Psoas muscle (tissue), 8 donors: ENCODE results near the gene CDK5. TPM values are rescaled to one million over a fixed set of nuclear protein-coding genes. Genes with fewer than 3 reads are reported as not detected.

Experiments
- ATAC-seq, 4 donors: fragments of 200-7000 bp; cut with Tn5 transposase; one replicate each; pipeline ENCODE4 v1.9.1; 2020; ENCODE audit warnings: moderate library complexity in 3 of 4, mild to moderate bottlenecking in 2 of 4
- DNase-seq, 2 donors: peaks; one replicate each; pipeline ENCODE4 v3.0.0-alpha.2; 2020
- H3K27ac ChIP-seq: fragments of 200-600 bp; one replicate; pipeline ENCODE4 v1.8.0; 2022
- H3K27me3 ChIP-seq, 3 donors: fragments of 200-600 bp in 1 of 3; one replicate each; pipeline versions ENCODE4 v1.6.1 to v1.8.0; 2013 to 2022; ENCODE audit warnings: low read length in 2 of 3, mild to moderate bottlenecking in 2 of 3, moderate library complexity in 1 of 3; ENCODE audit not compliant: insufficient read depth in 3 of 3
- H3K36me3 ChIP-seq, 2 donors: fragments of 200-600 bp in 1 of 2; one replicate each; pipeline versions ENCODE4 v1.6.1 to v1.8.0; 2013 to 2022; ENCODE audit warnings: low read depth in 1 of 2, mild to moderate bottlenecking in 1 of 2, moderate library complexity in 1 of 2; ENCODE audit not compliant: insufficient read depth in 1 of 2
- H3K4me1 ChIP-seq: fragments of 200-600 bp; one replicate; pipeline ENCODE4 v1.8.0; 2022
- H3K4me3 ChIP-seq: fragments of 200-600 bp; one replicate; pipeline ENCODE4 v1.8.0; 2022; ENCODE audit warnings: mild to moderate bottlenecking
- H3K9me3 ChIP-seq: fragments of 200-600 bp; one replicate; pipeline ENCODE4 v1.8.0; 2022
- CTCF ChIP-seq: fragments of 200-600 bp; IDR thresholded peaks from one replicate; pipeline ENCODE4 v1.8.0; 2022; ENCODE audit warnings: antibody characterized with exemption
- WGBS, 3 donors: extraction: QIAGEN DNeasy Blood & Tissue Kit; methylation state at CpG; one replicate each; pipeline versions ENCODE4 v1.1.6 to v1.1.7; 2013; 5-methylcytosine and 5-hydroxymethylcytosine counted together
- intact Hi-C, 2 donors: fragments of 100-400 bp; cut with DNase I; formaldehyde crosslinking; loops; one replicate each; pipeline versions ENCODE4 v1.11.0 to v1.14.2; 2022
- polyA plus RNA-seq, 3 donors: library from polyadenylated mRNA; stranded (reverse); fragments of 200-250 nt; gene quantifications; one replicate each; pipeline ENCODE4 v1.2.3, GENCODE V29; 2013
- total RNA-seq, 4 donors: library from RNA; stranded (reverse); fragmentation: NEBNext Ultra II Directional in 2 of 4; extraction: Animal tissue kit (Norgen Biotek cat#: 25700) in 2 of 4; gene quantifications; one replicate each; pipeline versions ENCODE4 v1.2.1 to v1.2.4, GENCODE V29; 2021 to 2023
- donor health status: healthy with polysubstance abuse.
- donor health status: DM: no; HTN: no; CAD: no; lungs with moderate emphysema.
- donor health status: Bipolar disorder and iron deficiency.
- donor health status: healthy.
- donor health status: DM: yes; HTN: yes; CAD: no.
- donor health status: DM: no; HTN: no; CAD: no.
- donor health status: DM: no; HTN: no; CAD: no.
- donor health status: DM: yes; HTN: yes; CAD: no.

The CDK5 gene
- total and polyA plus RNA-seq, 7 donors: 3.8 to 15.2 (median 5.8) TPM

- peaks cover 35% of the 10 kb centered on the region for H3K4me1 ChIP-seq
- ATAC-seq (no peak), DNase-seq (no peak)
- H3K27me3 ChIP-seq: no peaks in the 10 kb centered on the region
- H3K27ac ChIP-seq: no peak overlapping the region
- H3K4me3 ChIP-seq: no peak overlapping the region
- TF ChIP-seq CTCF: no peak
- intact Hi-C loops: no loop called here
- H3K36me3 ChIP-seq: peaks cover 4 to 53% of the 10 kb centered on the region in 2 donors
- H3K9me3 ChIP-seq: no peaks in the 10 kb centered on the region
- WGBS, 3 donors: 69 to 80% (median 74%) methylated on average over 10 of the region's 10 CpGs
These were observed 20.1 kb upstream of the CDK5 start for GRCh38 chr7:151077705-151078232.

- intact Hi-C loops: no loop called here
- WGBS, 3 donors: 73 to 79% (median 74%) methylated on average over 31 to 33 of the region's 33 CpGs
- TF ChIP-seq CTCF: no peak
- Histone ChIP-seq H3K4me1 (peaks cover 29% of the 10 kb centered on the region), H3K27me3 (no peaks in the 10 kb centered on the region), H3K27ac (no peak overlapping the region), H3K36me3 (peaks cover 4 to 60% of the 10 kb centered on the region in 2 donors), H3K9me3 (no peaks in the 10 kb centered on the region), H3K4me3 (no peak overlapping the region)
- ATAC-seq (no peak), DNase-seq (no peak)
These were observed 19.4 kb upstream of the CDK5 start for GRCh38 chr7:151076863-151077704.

- H3K36me3 ChIP-seq: peaks cover 4 to 70% of the 10 kb centered on the region in 2 donors
- intact Hi-C loops: no loop called here
- no peak for DNase-seq
- ATAC-seq: no peak
- H3K4me3 ChIP-seq: no peak overlapping the region
- peaks cover 18% of the 10 kb centered on the region for H3K4me1 ChIP-seq
- WGBS, 3 donors: 71 to 78% (median 71%) methylated on average over 22 of the region's 22 CpGs
- H3K27ac ChIP-seq: no peak overlapping the region
- no peak for TF ChIP-seq CTCF
- no peaks in the 10 kb centered on the region for H3K9me3 ChIP-seq
- H3K27me3 ChIP-seq: no peaks in the 10 kb centered on the region
These were observed 18.3 kb upstream of the CDK5 start for GRCh38 chr7:151075978-151076426.

- H3K4me1 ChIP-seq: peaks cover 17% of the 10 kb centered on the region
- intact Hi-C loops: no loop called here
- no peaks in the 10 kb centered on the region for H3K27me3 ChIP-seq
- whole genome bisulfite sequencing, 3 donors: 69 to 75% (median 75%) methylated on average over 7 of the region's 7 CpGs
- TF ChIP-seq CTCF: no peak
- H3K36me3 ChIP-seq: peaks cover 4 to 74% of the 10 kb centered on the region in 2 donors
- DNase-seq: no peak
- H3K27ac ChIP-seq: no peak overlapping the region
- no peak for ATAC-seq
- H3K4me3 ChIP-seq: no peak overlapping the region
- no peaks in the 10 kb centered on the region for H3K9me3 ChIP-seq
These were observed 17.9 kb upstream of the CDK5 start for GRCh38 chr7:151075662-151075971.
